Activated CD4-positive, alpha-beta T cell treated with anti-CD3 and anti-CD28 coated beads for 1 hour (primary cell): Measurements from ENCODE around the gene FGF19.
A peak's percentile ranks its signal among the peaks of the same experiment; 100 is the strongest.
"Not testable (repeated sequence)": the region's sequence is repeated elsewhere in the genome, so short reads cannot be mapped to it uniquely, and the experiment has no call there.

ENCODE experiments used
- DNase-seq: peaks from one replicate; pipeline ENCODE4 v3.0.0-alpha.2; 2020

The FGF19 gene

GRCh38 chr11:69695581-69695980 lies 8.2 kb downstream of the FGF19 start:
- no peak for DNase-seq

GRCh38 chr11:69694781-69695180 lies 9.0 kb downstream of the FGF19 start:
- DNase-seq = no peak

GRCh38 chr11:69692422-69692821 lies 11.4 kb downstream of the FGF19 start:
- no peak for DNase-seq

- DNase-seq = no peak
These were observed 12.4 kb downstream of the FGF19 start for GRCh38 chr11:69691463-69691862.

- no peak for DNase-seq
These were observed 14.1 kb downstream of the FGF19 start for GRCh38 chr11:69689484-69690319.

- not testable (repeated sequence) for DNase-seq
These were observed 15.7 kb downstream of the FGF19 start for GRCh38 chr11:69687969-69688771.

- no peak for DNase-seq
These were observed 17.0 kb downstream of the FGF19 start for GRCh38 chr11:69686856-69687255.

GRCh38 chr11:69686452-69686851 lies 17.4 kb downstream of the FGF19 start:
- no peak for DNase-seq

GRCh38 chr11:69685348-69685747 lies 18.5 kb downstream of the FGF19 start:
- DNase-seq = no peak

GRCh38 chr11:69684651-69685050 lies 19.2 kb downstream of the FGF19 start:
- no peak for DNase-seq

GRCh38 chr11:69683764-69684333 lies 20.0 kb downstream of the FGF19 start:
- DNase-seq = no peak

GRCh38 chr11:69682681-69683326 lies 21.0 kb downstream of the FGF19 start:
- no peak for DNase-seq

- no peak for DNase-seq
These were observed 21.6 kb downstream of the FGF19 start for GRCh38 chr11:69682221-69682620.

- DNase-seq = no peak
These were observed 23.1 kb downstream of the FGF19 start for GRCh38 chr11:69680688-69681087.

GRCh38 chr11:69677749-69678148 lies 26.1 kb downstream of the FGF19 start:
- no peak for DNase-seq

GRCh38 chr11:69674886-69675714 lies 28.7 kb downstream of the FGF19 start, which contains the start of gene LTO1:
Gene LTO1, minus strand, starts transcription at chr11:69675353. Its CDS starts 114 bp downstream, at chr11:69675239.
- peak; percentile 93 for DNase-seq

GRCh38 chr11:69674267-69674885 lies 29.4 kb downstream of the FGF19 start:
- DNase-seq = no peak

GRCh38 chr11:69671734-69672465 lies 31.9 kb downstream of the FGF19 start:
- DNase-seq = no peak

GRCh38 chr11:69670158-69670845 lies 33.5 kb downstream of the FGF19 start:
- peak; percentile 29 for DNase-seq

- DNase-seq = no peak
These were observed 34.3 kb downstream of the FGF19 start for GRCh38 chr11:69669486-69669885.
